ENCODE results near the gene ACER3. TPM values are rescaled to one million over a fixed set of nuclear protein-coding genes. Genes with fewer than 3 reads are reported as not detected.
"Not testable (repeated sequence)": the region's sequence is repeated elsewhere in the genome, so short reads cannot be mapped to it uniquely, and the experiment has no call there.

The ACER3 gene
- polyA plus RNA-seq, 3 donors = 22.9 to 45.4 (median 23.6) TPM

- DNase-seq = no peak
- intact Hi-C loops (cut with micrococcal nuclease) = no loop called here
- 83% methylated on average over 1 of the region's 3 CpGs for WGBS (ENCODE audit: insufficient coverage)
These were observed 40.4 kb downstream of the ACER3 start for GRCh38 chr11:76901144-76901543.

GRCh38 chr11:76901622-76902021 lies 40.9 kb downstream of the ACER3 start:
- peaks cover 19% of the 10 kb centered on the region for H3K4me1 Mint-ChIP-seq
- H3K4me3 Mint-ChIP-seq = not testable (repeated sequence)
- H3K36me3 ChIP-seq (replicated peaks in 1 of 2; ENCODE audit: control insufficient read depth in 1 of 2, insufficient read depth in 2 of 2, low read length in 2 of 2) = peaks cover 0 to 35% of the 10 kb centered on the region in 2 donors

More at GRCh38 chr11:76901144-76901543, 40.4 kb downstream of the ACER3 start:
- peaks cover 89% of the 10 kb centered on the region for H4K20me1 ChIP-seq (ENCODE audit: insufficient read depth, low read length)
- H3K79me2 ChIP-seq (ENCODE audit: insufficient read depth, low read length) = peaks cover 74% of the 10 kb centered on the region
- H3K27ac ChIP-seq (ENCODE audit: low read depth in 1 of 2, low read length in 2 of 2) = no peak overlapping the region
- Mint-ChIP-seq H3K27ac (peak overlapping the region in 1 of 7 donors; percentile 72), H3K9me3 (peaks cover 0 to 4% (median 1%) of the 10 kb centered on the region in 7 donors), H3K36me3 (peaks cover 13 to 33% of the 10 kb centered on the region in 2 donors), H3K4me1 (peaks cover 19% of the 10 kb centered on the region), H3K27me3 (ENCODE audit: low read depth in 3 of 3) (no peaks in the 10 kb centered on the region), H3K4me3 (no peak overlapping the region)
- peaks cover 0 to 6% of the 10 kb centered on the region in 2 donors for H3K9me3 ChIP-seq (replicated peaks in 1 of 2; ENCODE audit: control insufficient read depth in 1 of 2, insufficient read depth in 1 of 2, low read length in 2 of 2)
- TF ChIP-seq CTCF (IDR thresholded peaks at IDR 0.05) = no peak
- H3K4me3 ChIP-seq (replicated peaks in 1 of 3; ENCODE audit: low read depth in 2 of 3, low read length in 3 of 3) = no peak overlapping the region
- peaks cover 0 to 32% of the 10 kb centered on the region in 2 donors for H3K36me3 ChIP-seq (replicated peaks in 1 of 2; ENCODE audit: control insufficient read depth in 1 of 2, insufficient read depth in 2 of 2, low read length in 2 of 2)
- no peak overlapping the region for H2AFZ ChIP-seq (ENCODE audit: insufficient read depth, low read depth, low read length, poor library complexity, severe bottlenecking)
- no peaks in the 10 kb centered on the region for H3K4me1 ChIP-seq (ENCODE audit: control insufficient read depth in 1 of 2, insufficient read depth in 2 of 2, low read length in 2 of 2)
- no peaks in the 10 kb centered on the region for H3K27me3 ChIP-seq (ENCODE audit: control insufficient read depth in 2 of 2, insufficient read depth in 2 of 2, low read length in 2 of 2)
- no peak overlapping the region for H3K4me2 ChIP-seq (replicated peaks; ENCODE audit: extremely low read depth, low read length, poor library complexity, severe bottlenecking)
- H3K9ac ChIP-seq (ENCODE audit: insufficient read depth, low read length, poor library complexity, severe bottlenecking) = no peak overlapping the region

More at GRCh38 chr11:76901622-76902021, 40.9 kb downstream of the ACER3 start:
- H3K27ac ChIP-seq (ENCODE audit: low read depth in 1 of 2, low read length in 2 of 2); H3K27me3 ChIP-seq (ENCODE audit: control insufficient read depth in 2 of 2, insufficient read depth in 2 of 2, low read length in 2 of 2); DNase-seq; H3K9me3 ChIP-seq (replicated peaks in 1 of 2; ENCODE audit: control insufficient read depth in 1 of 2, insufficient read depth in 1 of 2, low read length in 2 of 2); H3K9ac ChIP-seq (ENCODE audit: insufficient read depth, low read length, poor library complexity, severe bottlenecking); H3K9me3 Mint-ChIP-seq; H3K4me2 ChIP-seq (replicated peaks; ENCODE audit: extremely low read depth, low read length, poor library complexity, severe bottlenecking); H3K27me3 Mint-ChIP-seq (ENCODE audit: low read depth in 3 of 3); H2AFZ ChIP-seq (ENCODE audit: insufficient read depth, low read depth, low read length, poor library complexity, severe bottlenecking); H3K4me3 ChIP-seq (replicated peaks in 1 of 3; ENCODE audit: low read depth in 2 of 3, low read length in 3 of 3); intact Hi-C loops (cut with micrococcal nuclease); H3K4me1 ChIP-seq (ENCODE audit: control insufficient read depth in 1 of 2, insufficient read depth in 2 of 2, low read length in 2 of 2): not testable (repeated sequence)
- WGBS (ENCODE audit: insufficient coverage) = no CpG with 5 or more reads among the region's 6 CpGs
- H3K79me2 ChIP-seq (ENCODE audit: insufficient read depth, low read length) = peaks cover 70% of the 10 kb centered on the region
- Mint-ChIP-seq H3K36me3 (peaks cover 15 to 33% of the 10 kb centered on the region in 2 donors), H3K27ac (peak overlapping the region in 2 of 7 donors; percentile 36 to 72)
- H4K20me1 ChIP-seq (ENCODE audit: insufficient read depth, low read length) = peaks cover 88% of the 10 kb centered on the region

Data from CD14-positive monocyte (primary cell).